ENCODE measurements around the gene HYAL1.
A peak's percentile ranks its signal among the peaks of the same experiment; 100 is the strongest.
"Not testable (repeated sequence)": the region's sequence is repeated elsewhere in the genome, so short reads cannot be mapped to it uniquely, and the experiment has no call there.

HYAL1 gene

DNA sequence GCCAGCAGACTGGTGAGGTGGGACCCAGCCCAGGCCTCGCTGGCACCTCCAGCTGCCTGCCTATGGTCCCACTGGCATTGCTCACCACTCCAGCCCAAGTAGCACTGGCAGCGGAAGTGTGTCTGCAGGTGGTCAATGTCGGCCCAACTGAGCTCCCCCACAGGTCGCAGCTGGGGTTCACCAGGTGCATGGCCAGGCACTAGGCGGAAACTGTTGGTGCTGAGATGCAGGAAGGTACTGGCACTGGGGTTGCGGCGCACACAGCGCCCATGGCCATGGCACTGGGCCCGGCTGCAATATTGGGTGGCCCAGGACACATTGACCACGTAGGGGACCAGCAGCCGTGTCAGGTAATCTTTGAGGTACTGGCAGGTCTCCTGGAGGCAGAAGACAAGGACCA is 14.8 kb upstream of the HYAL1 start:
- no peak for DNase-seq (ENCODE audit: low spot score)
- Histone ChIP-seq H3K27ac (peak overlapping the region in 1 of 2 donors; percentile 17), H3K4me3 (peak overlapping the region; percentile 85)
- TF ChIP-seq, protein P1, sequence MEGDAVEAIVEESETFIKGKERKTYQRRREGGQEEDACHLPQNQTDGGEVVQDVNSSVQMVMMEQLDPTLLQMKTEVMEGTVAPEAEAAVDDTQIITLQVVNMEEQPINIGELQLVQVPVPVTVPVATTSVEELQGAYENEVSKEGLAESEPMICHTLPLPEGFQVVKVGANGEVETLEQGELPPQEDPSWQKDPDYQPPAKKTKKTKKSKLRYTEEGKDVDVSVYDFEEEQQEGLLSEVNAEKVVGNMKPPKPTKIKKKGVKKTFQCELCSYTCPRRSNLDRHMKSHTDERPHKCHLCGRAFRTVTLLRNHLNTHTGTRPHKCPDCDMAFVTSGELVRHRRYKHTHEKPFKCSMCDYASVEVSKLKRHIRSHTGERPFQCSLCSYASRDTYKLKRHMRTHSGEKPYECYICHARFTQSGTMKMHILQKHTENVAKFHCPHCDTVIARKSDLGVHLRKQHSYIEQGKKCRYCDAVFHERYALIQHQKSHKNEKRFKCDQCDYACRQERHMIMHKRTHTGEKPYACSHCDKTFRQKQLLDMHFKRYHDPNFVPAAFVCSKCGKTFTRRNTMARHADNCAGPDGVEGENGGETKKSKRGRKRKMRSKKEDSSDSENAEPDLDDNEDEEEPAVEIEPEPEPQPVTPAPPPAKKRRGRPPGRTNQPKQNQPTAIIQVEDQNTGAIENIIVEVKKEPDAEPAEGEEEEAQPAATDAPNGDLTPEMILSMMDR (IDR thresholded peaks at IDR 0.05): no peak

GRCh38 chr3:50317300-50317699 is 13.9 kb upstream of the HYAL1 start:
- DNase-seq (ENCODE audit: low spot score): no peak
- H3K27ac ChIP-seq: peak overlapping the region in 1 of 2 donors; percentile 53
- no peak overlapping the region for H3K4me3 ChIP-seq

GRCh38 chr3:50316657-50317242 is 13.4 kb upstream of the HYAL1 start:
- Histone ChIP-seq H3K27ac (peak overlapping the region in 1 of 2 donors; percentile 53), H3K4me3 (no peak overlapping the region)
- TF ChIP-seq, protein P1 (IDR thresholded peaks at IDR 0.05): no peak
- DNase-seq (ENCODE audit: low spot score): no peak

More at GRCh38 chr3:50317300-50317699, 13.9 kb upstream of the HYAL1 start:
- TF ChIP-seq, protein P1 (IDR thresholded peaks at IDR 0.05): no peak

DNA sequence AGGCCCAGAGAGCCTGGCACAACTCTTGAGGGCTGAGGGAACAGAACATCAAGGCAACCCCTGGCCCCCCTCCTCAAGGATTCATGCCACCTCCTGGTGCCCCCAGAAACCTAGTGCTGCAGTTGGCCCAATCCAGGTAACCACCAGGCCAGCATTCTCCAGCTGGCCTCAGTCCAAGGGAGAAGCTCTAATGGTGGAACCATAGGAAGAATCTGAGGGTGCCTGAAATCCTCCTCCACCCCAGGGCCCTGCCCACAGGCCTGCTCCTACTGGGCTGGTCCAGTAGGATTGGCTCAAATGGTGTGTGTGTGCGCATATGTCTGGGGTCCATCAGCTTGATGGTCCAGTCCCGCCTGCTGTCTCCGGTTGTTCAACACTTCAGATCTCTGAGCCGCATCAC is 11.4 kb upstream of the HYAL1 start:
- Histone ChIP-seq H3K4me3 (no peak overlapping the region), H3K27ac (no peak overlapping the region)
- no peak for DNase-seq (ENCODE audit: low spot score)

GRCh38 chr3:50314342-50314741 is 11.0 kb upstream of the HYAL1 start:
- TF ChIP-seq, protein P1 (IDR thresholded peaks at IDR 0.05): no peak
- no peak overlapping the region for H3K27ac ChIP-seq
- no peak for DNase-seq (ENCODE audit: low spot score)
- no peak overlapping the region for H3K4me3 ChIP-seq

More for the DNA sequence above, 11.4 kb upstream of the HYAL1 start:
- TF ChIP-seq, protein P1 (IDR thresholded peaks at IDR 0.05): no peak

GRCh38 chr3:50312041-50312440 is 8.7 kb upstream of the HYAL1 start:
- not testable (repeated sequence) for H3K4me3 ChIP-seq; H3K27ac ChIP-seq; DNase-seq (ENCODE audit: low spot score)

DNA sequence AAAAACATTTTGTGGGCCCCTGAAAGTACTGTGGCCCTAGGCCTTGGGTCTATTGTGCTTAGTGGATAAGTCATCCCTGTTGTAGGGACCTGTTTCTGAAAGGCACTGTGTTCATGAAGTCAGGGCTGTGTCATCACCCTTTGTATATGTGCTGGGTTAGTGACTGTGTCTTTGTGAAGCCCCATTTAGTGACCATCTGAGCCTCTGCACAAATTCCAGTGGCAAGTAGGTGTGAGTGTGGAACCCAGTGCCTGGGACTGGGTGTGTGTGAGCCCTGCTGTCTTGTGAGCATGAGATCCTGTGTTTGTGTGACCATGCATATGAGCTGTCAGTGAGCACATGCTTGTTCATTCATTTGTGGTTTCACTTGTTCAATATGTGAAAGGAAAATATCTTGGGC is 1.2 kb upstream of the HYAL1 start:
- H3K27ac ChIP-seq: no peak overlapping the region
- TF ChIP-seq, protein P1 (IDR thresholded peaks at IDR 0.05): no peak
- DNase-seq (ENCODE audit: low spot score): no peak
- H3K4me3 ChIP-seq: no peak overlapping the region
